Stimulated activated memory B cell treated with anti-CD40 and anti-IgM and Interleukin-4, amounts not matched to agents 10 μg/mL and 1 μg/mL and 100 μg/mL, for 72 hours (primary cell): ENCODE data around the gene ATP1B1.

Experiments used
- ATAC-seq: fragments of 150-1000 bp; cut with Tn5 transposase; 2 replicates; pipeline ENCODE4 v1.10.0; 2021
- H3K27ac Mint-ChIP-seq: one replicate; pipeline ENCODE4 v1.8.0; 2022; ENCODE audit warnings: mild to moderate bottlenecking, mixed read lengths
- H3K27me3 Mint-ChIP-seq: one replicate; pipeline ENCODE4 v1.8.0; 2022; ENCODE audit warnings: mixed read lengths
- H3K36me3 Mint-ChIP-seq: one replicate; pipeline ENCODE4 v1.8.0; 2022; ENCODE audit warnings: mixed read lengths
- H3K4me1 Mint-ChIP-seq: one replicate; pipeline ENCODE4 v1.8.0; 2022; ENCODE audit warnings: mixed read lengths
- H3K4me3 Mint-ChIP-seq: one replicate; pipeline ENCODE4 v1.8.0; 2022; ENCODE audit warnings: mild to moderate bottlenecking, moderate library complexity, mixed read lengths
- H3K9me3 Mint-ChIP-seq: one replicate; pipeline ENCODE4 v1.8.0; 2022; ENCODE audit warnings: mixed read lengths

The ATP1B1 gene

GRCh38 chr1:169106095-169106920, at the start of gene ATP1B1:
TSS of gene ATP1B1 (plus strand) at chr1:169106690. CDS start at chr1:169106830, 140 bp downstream.
- ATAC-seq, result peak; percentile 94
- H3K4me1 Mint-ChIP-seq, result peaks cover 45% of the 10 kb centered on the region
- H3K36me3 Mint-ChIP-seq, result no peaks in the 10 kb centered on the region
- no peaks in the 10 kb centered on the region for H3K9me3 Mint-ChIP-seq
- H3K27me3 Mint-ChIP-seq, result peaks cover 23% of the 10 kb centered on the region
- peak within 1 kb of the TSS; percentile 91 for H3K4me3 Mint-ChIP-seq
- H3K27ac Mint-ChIP-seq, result peak within 1 kb of the TSS; percentile 79

DNA sequence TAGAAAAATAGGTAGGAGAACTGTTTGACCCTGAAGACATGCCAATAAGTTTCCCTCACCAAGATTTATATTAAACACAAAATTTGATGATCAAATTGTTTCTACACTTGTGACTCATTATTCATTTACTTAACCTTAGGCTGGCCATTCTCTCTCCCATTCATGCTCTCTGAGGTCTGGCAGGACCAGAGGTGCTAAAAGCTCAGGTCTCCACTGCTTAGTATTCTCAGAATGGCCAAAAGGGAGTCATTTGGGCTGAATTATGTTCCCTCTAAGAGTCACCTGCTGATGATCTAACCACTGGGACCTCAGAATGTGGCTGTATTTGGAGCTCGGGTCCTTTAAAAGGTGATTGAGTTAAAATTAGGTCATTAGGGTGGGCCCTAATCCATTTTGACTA, 47.1 kb upstream of the ATP1B1 start:
- Mint-ChIP-seq H3K27me3 (peaks cover 16% of the 10 kb centered on the region), H3K36me3 (no peaks in the 10 kb centered on the region), H3K27ac (no peak overlapping the region), H3K4me3 (no peak overlapping the region), H3K4me1 (no peaks in the 10 kb centered on the region), H3K9me3 (no peaks in the 10 kb centered on the region)
- ATAC-seq, result no peak

GRCh38 chr1:169060043-169060722, 46.3 kb upstream of the ATP1B1 start:
- H3K4me1 Mint-ChIP-seq, result no peaks in the 10 kb centered on the region
- peaks cover 8% of the 10 kb centered on the region for H3K27me3 Mint-ChIP-seq
- H3K27ac Mint-ChIP-seq, result no peak overlapping the region
- H3K9me3 Mint-ChIP-seq, result no peaks in the 10 kb centered on the region
- no peak overlapping the region for H3K4me3 Mint-ChIP-seq
- H3K36me3 Mint-ChIP-seq, result no peaks in the 10 kb centered on the region
- ATAC-seq, result no peak

DNA sequence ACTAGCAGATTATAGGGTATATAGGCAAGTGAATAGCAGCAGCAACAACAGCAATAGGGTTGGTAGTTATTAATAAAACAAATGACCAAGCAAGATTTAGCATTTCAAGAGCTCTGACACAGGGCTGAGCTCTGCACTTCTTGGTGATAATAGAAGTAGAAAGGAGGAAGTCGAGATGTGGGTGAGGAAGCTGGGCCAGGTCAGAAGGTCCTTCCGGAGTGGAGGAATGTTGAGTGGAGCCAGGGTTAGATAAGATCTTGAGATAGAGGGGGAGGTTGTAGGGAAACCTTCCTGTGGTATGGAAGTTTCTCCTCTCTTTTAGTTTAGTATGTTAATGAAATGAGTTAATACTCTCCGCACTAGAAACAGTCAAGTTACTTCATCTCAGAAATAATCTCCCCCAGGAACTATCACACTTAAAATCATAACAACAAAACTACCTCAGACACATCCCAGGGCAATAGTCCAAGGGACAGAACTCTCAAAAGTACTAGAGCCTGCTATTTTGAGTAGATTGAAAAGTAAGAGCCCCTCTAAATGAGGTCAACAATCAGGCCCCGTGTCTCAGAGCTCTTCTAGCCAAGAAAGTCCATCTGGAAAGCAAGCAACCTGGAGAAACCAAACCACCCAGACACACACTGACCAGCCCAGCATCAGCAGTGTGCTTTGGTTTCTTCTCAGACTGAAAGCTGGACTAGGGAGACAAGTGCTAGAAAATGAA, 45.4 kb upstream of the ATP1B1 start:
- no peak for ATAC-seq
- H3K4me3 Mint-ChIP-seq, result no peak overlapping the region
- H3K27me3 Mint-ChIP-seq, result no peaks in the 10 kb centered on the region
- no peak overlapping the region for H3K27ac Mint-ChIP-seq
- no peaks in the 10 kb centered on the region for H3K36me3 Mint-ChIP-seq
- no peaks in the 10 kb centered on the region for H3K4me1 Mint-ChIP-seq
- H3K9me3 Mint-ChIP-seq, result no peaks in the 10 kb centered on the region

GRCh38 chr1:169062152-169062551, 44.3 kb upstream of the ATP1B1 start:
- no peak overlapping the region for H3K4me3 Mint-ChIP-seq
- H3K27me3 Mint-ChIP-seq, result no peaks in the 10 kb centered on the region

DNA sequence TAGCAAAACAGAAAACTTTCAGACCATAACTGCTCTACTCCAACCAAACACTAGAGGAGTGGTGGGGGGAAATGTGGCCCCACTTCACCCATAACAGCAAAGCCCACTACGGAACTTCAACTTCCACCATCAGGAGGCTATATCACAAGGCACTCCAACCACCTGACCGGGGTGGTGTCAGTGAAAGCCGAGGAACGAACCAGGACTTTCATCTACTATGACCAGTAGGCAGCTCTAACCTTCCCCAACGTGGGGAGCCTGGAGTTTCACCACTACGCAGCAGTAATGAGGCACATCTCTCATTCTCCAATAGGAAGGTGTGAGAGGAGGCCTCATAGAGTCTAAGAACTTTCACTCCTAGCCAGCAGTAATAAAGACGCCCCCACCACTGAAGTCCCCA, 42.4 kb upstream of the ATP1B1 start:
- Mint-ChIP-seq H3K4me3 (no peak overlapping the region), H3K36me3 (no peaks in the 10 kb centered on the region), H3K27ac (no peak overlapping the region), H3K9me3 (peaks cover 4% of the 10 kb centered on the region), H3K4me1 (no peaks in the 10 kb centered on the region), H3K27me3 (no peaks in the 10 kb centered on the region)
- no peak for ATAC-seq

More at GRCh38 chr1:169062152-169062551, 44.3 kb upstream of the ATP1B1 start:
- peaks cover 4% of the 10 kb centered on the region for H3K9me3 Mint-ChIP-seq
- H3K27ac Mint-ChIP-seq, result no peak overlapping the region
- ATAC-seq, result no peak
- no peaks in the 10 kb centered on the region for H3K36me3 Mint-ChIP-seq
- H3K4me1 Mint-ChIP-seq, result no peaks in the 10 kb centered on the region

DNA sequence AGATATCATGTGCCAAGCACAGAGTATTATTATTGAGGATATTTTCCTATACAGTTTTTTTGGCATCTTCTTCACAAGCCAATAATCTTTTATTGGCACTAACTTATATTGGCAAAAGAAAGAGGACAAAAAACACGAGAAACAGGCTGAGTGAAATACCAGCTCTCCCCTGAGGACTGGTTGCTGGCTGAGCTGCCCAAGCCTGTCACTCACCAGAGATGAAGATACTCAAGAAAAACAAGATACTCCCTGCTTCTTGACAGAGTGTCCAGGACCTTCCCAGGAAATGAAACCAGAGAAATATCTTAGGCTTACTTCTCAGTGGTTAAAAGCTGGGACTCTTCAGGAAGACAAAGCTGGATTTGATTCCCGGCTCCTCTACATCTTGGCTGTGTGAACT, 35.9 kb upstream of the ATP1B1 start:
- Mint-ChIP-seq H3K4me3 (no peak overlapping the region), H3K27me3 (peaks cover 12% of the 10 kb centered on the region), H3K9me3 (peaks cover 4% of the 10 kb centered on the region), H3K36me3 (no peaks in the 10 kb centered on the region), H3K27ac (no peak overlapping the region), H3K4me1 (no peaks in the 10 kb centered on the region)
- no peak for ATAC-seq

- Mint-ChIP-seq H3K27me3 (peaks cover 12% of the 10 kb centered on the region), H3K9me3 (peaks cover 4% of the 10 kb centered on the region), H3K27ac (no peak overlapping the region), H3K36me3 (no peaks in the 10 kb centered on the region), H3K4me3 (no peak overlapping the region), H3K4me1 (no peaks in the 10 kb centered on the region)
- no peak for ATAC-seq
These were observed 35.5 kb upstream of the ATP1B1 start for GRCh38 chr1:169070958-169071357.

GRCh38 chr1:169072945-169073725, 33.4 kb upstream of the ATP1B1 start:
- Mint-ChIP-seq H3K36me3 (no peaks in the 10 kb centered on the region), H3K4me1 (no peaks in the 10 kb centered on the region), H3K27ac (no peak overlapping the region), H3K9me3 (no peaks in the 10 kb centered on the region), H3K4me3 (no peak overlapping the region), H3K27me3 (peaks cover 12% of the 10 kb centered on the region)
- ATAC-seq, result no peak

DNA sequence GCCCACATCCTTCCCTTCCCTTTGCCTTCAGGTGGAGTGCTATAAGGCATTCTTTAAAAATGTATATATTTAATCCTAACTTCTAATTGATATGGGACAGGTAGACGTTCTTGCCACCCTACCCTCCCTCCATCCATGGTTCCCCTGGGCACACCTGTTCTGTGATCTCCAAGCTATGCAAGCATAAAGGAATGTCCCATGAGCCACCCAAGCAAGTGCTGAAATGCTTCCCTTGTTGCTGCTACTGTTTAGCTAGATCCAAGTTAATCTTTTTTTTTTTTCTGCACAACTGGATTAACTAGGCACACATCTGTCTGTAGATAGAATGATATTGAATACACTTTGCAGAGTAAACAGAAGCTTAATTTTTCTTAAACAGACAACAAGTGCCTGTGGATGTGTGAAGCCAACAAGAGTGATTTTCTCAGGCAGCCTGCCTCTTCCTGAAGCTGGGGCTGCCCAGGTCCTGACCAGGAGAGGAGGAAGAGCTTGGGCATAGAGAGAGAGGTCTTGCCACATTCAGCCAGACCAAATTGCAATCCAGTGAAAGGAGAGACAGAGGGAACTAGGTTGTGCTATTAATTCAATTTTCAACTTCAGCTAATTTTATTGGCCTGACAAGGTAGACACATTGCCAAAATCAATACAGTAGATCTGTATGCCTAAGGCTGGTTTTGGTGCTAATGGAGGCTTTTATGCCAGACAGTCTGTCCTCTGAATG, 28.2 kb upstream of the ATP1B1 start:
- Mint-ChIP-seq H3K27me3 (peaks cover 4% of the 10 kb centered on the region), H3K4me3 (no peak overlapping the region), H3K27ac (no peak overlapping the region), H3K4me1 (no peaks in the 10 kb centered on the region), H3K9me3 (no peaks in the 10 kb centered on the region), H3K36me3 (no peaks in the 10 kb centered on the region)
- ATAC-seq, result no peak

DNA sequence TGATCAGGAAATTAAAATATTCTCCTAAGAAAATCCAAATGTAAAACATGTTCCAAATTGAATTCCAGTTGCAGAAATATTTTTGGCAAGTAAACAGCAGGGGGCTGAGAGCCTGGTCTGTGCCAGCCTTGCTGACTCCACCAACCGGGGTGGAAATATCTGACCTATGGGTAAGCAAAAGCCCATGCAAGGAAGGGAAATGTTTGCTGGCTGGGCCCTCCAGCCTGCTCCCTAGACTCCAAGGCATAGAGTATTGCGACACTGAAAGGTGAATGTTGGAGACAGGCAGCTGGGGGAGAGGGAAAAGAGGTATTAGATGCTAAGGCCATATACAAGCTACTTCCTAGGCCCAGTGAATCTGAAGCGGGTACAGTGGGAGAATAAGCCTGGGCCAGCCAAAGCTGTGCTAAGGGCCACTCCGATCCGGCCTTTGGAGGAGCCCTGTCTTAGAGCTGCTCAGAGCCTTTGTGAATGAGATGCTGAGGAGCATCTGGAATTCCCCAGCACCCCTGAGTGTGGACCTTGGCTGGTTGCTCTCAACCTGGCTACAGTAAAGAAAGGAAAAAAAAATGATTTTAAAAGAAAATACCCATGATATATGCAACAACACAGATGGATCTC, 24.9 kb upstream of the ATP1B1 start:
- no peaks in the 10 kb centered on the region for H3K36me3 Mint-ChIP-seq
- no peaks in the 10 kb centered on the region for H3K9me3 Mint-ChIP-seq
- no peak overlapping the region for H3K27ac Mint-ChIP-seq
- H3K4me1 Mint-ChIP-seq, result peaks cover 1% of the 10 kb centered on the region
- no peaks in the 10 kb centered on the region for H3K27me3 Mint-ChIP-seq
- no peak overlapping the region for H3K4me3 Mint-ChIP-seq
- ATAC-seq, result no peak

GRCh38 chr1:169085911-169086310, 20.6 kb upstream of the ATP1B1 start:
- Mint-ChIP-seq H3K9me3 (no peaks in the 10 kb centered on the region), H3K4me1 (peaks cover 20% of the 10 kb centered on the region), H3K27me3 (no peaks in the 10 kb centered on the region), H3K27ac (no peak overlapping the region), H3K4me3 (no peak overlapping the region), H3K36me3 (no peaks in the 10 kb centered on the region)
- no peak for ATAC-seq

DNA sequence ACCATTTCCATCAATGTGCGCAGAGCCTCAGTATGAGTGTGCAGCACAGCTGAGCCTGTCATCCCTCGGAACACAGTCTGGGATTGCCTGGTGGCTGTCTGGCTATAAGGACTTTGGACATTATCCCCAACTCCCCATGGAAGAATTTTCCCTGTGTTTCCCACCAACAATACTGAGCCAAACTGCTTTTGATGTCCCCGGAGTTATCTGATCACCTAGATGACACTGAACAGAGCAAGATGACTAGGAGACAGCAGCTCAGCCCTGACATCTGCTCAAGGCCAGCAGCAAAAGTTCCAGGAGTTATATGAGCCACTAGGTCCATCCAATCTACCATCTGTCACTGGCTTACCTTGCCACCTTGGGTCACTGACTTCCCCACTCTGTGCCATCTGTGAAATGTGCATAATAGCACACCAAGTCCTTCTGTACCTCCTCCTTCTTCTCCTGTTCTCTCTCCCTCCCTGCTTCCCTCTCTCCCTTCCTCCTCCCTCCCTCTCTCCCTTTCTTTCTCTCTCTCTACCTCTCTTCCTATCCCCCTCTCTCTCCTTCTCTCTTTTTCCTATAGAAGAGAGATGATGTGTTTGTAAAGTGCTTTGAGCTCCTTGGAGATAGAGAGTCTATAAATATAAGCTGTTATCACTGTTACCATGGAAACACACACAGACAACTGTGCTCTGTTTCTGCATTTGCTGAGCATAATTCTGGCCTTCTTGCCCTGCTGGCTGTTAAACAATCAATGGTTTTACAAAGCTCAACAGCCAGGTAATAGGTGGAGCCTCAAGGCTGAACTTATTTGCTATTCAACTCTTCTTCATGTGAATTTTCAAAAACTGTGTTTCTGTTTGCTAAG, 19.7 kb upstream of the ATP1B1 start:
- no peak for ATAC-seq
- Mint-ChIP-seq H3K36me3 (no peaks in the 10 kb centered on the region), H3K4me3 (no peak overlapping the region), H3K9me3 (no peaks in the 10 kb centered on the region), H3K4me1 (peaks cover 28% of the 10 kb centered on the region), H3K27me3 (no peaks in the 10 kb centered on the region), H3K27ac (no peak overlapping the region)
